DOHH2 (cell line): ENCODE data around the gene CHST13.

Experiments
- EZH2phosphoT487 ChIP-seq: fragments of 200-600 bp; sonication (generic); IDR thresholded peaks from 2 replicates; pipeline ENCODE4 v1.6.1; 2017; ENCODE audit warnings: borderline replicate concordance, mild to moderate bottlenecking, antibody characterized with exemption, low read length, moderate library complexity, mixed read lengths
- TF ChIP-seq, protein P1 (sequence below): fragments of 200-600 bp; sonication (generic); IDR thresholded peaks from one replicate; pipeline ENCODE4 v1.5.1; 2014; ENCODE audit warnings: antibody characterized with exemption, mild to moderate bottlenecking, low read depth, low read length; ENCODE audit not compliant: poor library complexity, severe bottlenecking

DNA sequence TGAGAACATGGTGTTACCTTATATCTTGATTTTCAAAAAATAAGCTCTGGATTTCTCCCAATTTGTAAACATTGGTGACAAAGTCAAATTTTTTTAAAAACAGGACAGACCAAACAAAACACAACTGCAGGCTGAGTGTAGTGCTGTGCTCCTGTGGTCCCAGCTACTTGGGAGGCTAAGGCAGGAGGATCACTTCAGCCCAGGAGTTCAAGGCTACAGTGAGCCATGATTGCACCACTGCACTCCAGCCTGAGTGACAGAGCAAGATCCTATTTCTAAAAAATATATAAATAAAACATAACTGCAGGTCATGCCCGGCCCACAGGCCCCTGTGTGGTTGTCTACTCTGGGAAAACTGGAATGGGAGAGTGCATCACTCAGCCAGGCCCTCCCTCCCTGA is 44.3 kb upstream of the CHST13 start:
- TF ChIP-seq, protein P1, sequence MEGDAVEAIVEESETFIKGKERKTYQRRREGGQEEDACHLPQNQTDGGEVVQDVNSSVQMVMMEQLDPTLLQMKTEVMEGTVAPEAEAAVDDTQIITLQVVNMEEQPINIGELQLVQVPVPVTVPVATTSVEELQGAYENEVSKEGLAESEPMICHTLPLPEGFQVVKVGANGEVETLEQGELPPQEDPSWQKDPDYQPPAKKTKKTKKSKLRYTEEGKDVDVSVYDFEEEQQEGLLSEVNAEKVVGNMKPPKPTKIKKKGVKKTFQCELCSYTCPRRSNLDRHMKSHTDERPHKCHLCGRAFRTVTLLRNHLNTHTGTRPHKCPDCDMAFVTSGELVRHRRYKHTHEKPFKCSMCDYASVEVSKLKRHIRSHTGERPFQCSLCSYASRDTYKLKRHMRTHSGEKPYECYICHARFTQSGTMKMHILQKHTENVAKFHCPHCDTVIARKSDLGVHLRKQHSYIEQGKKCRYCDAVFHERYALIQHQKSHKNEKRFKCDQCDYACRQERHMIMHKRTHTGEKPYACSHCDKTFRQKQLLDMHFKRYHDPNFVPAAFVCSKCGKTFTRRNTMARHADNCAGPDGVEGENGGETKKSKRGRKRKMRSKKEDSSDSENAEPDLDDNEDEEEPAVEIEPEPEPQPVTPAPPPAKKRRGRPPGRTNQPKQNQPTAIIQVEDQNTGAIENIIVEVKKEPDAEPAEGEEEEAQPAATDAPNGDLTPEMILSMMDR: no peak
- no peak for TF ChIP-seq EZH2phosphoT487
